SK-N-MC (cell line): Measurements from ENCODE around the gene RPS6KL1.

Experiments used
- EZH2 ChIP-seq: fragments of 200-600 bp; sonication (generic); IDR thresholded peaks from one replicate; pipeline ENCODE4 v1.6.1; 2017; ENCODE audit warnings: antibody characterized with exemption
- POLR2AphosphoS5 ChIP-seq: IDR thresholded peaks from 2 replicates; pipeline ENCODE4 v1.6.1; 2012; ENCODE audit warnings: mild to moderate bottlenecking, low read depth, low read length, borderline replicate concordance

- TF ChIP-seq EZH2: no peak
- no peak for TF ChIP-seq POLR2AphosphoS5
These were observed 11.7 kb upstream of the RPS6KL1 start for GRCh38 chr14:74934476-74935359.
